PFSK-1 (cell line): ENCODE results near the gene LRRC28.

Experiments
- FOXP2 ChIP-seq: optimal IDR thresholded peaks from 2 replicates; pipeline ENCODE3; 2011; ENCODE audit warnings: borderline replicate concordance, control low read depth, inconsistent platforms; ENCODE audit not compliant: insufficient read depth; ENCODE audit errors: extremely low read length, extremely low read depth
- POLR2AphosphoS5 ChIP-seq: IDR thresholded peaks from 2 replicates; pipeline ENCODE4 v1.6.1; 2012; ENCODE audit warnings: low read depth, mild to moderate bottlenecking, control low read depth, low read length, moderate library complexity
- REST ChIP-seq, 2 experiments: IDR thresholded peaks; 2 replicates each; pipeline versions ENCODE4 v1.6.1 to v1.8.0; 2011 to 2012; ENCODE audit warnings: low read depth in 2 of 2, low read length in 2 of 2, control low read depth in 1 of 2, inconsistent platforms in 1 of 2, mild to moderate bottlenecking in 1 of 2, moderate library complexity in 1 of 2; ENCODE audit not compliant: insufficient read depth in 1 of 2
- SIN3A ChIP-seq: IDR thresholded peaks from 2 replicates; pipeline ENCODE4 v1.6.1; 2012; ENCODE audit warnings: mild to moderate bottlenecking, low read length, moderate library complexity, borderline replicate concordance; ENCODE audit not compliant: insufficient read depth
- TAF1 ChIP-seq: IDR thresholded peaks from 2 replicates; pipeline ENCODE4 v1.6.1; 2012; ENCODE audit warnings: low read length, control low read depth, borderline replicate concordance; ENCODE audit not compliant: insufficient read depth

Gene LRRC28

GRCh38 chr15:99257107-99257750, 5.9 kb downstream of the LRRC28 start:
- TF ChIP-seq FOXP2 (no peak), REST (IDR thresholded peaks at IDR 0.05; ENCODE audit: insufficient read depth in 1 of 2, low read depth in 2 of 2, low read length in 2 of 2) (no peak), POLR2AphosphoS5 (no peak), TAF1 (no peak), SIN3A (no peak)

- TF ChIP-seq FOXP2 (no peak), TAF1 (no peak), SIN3A (no peak), REST (IDR thresholded peaks at IDR 0.05; ENCODE audit: insufficient read depth in 1 of 2, low read depth in 2 of 2, low read length in 2 of 2) (no peak), POLR2AphosphoS5 (no peak)
These were observed 12.8 kb downstream of the LRRC28 start for GRCh38 chr15:99264125-99264524.

- TF ChIP-seq SIN3A, result no peak
- no peak for TF ChIP-seq REST (IDR thresholded peaks at IDR 0.05; ENCODE audit: insufficient read depth in 1 of 2, low read depth in 2 of 2, low read length in 2 of 2)
- no peak for TF ChIP-seq FOXP2
- no peak for TF ChIP-seq POLR2AphosphoS5
- no peak for TF ChIP-seq TAF1
These were observed 14.3 kb downstream of the LRRC28 start for GRCh38 chr15:99265541-99266070.

GRCh38 chr15:99267957-99268356, 16.7 kb downstream of the LRRC28 start:
- TF ChIP-seq SIN3A (no peak), REST (IDR thresholded peaks at IDR 0.05; ENCODE audit: insufficient read depth in 1 of 2, low read depth in 2 of 2, low read length in 2 of 2) (no peak), FOXP2 (no peak), POLR2AphosphoS5 (no peak), TAF1 (no peak)
